Mesothelial cell of epicardium (in vitro differentiated cells): ENCODE results near the gene CYP4F2. TPM values are rescaled to one million over a fixed set of nuclear protein-coding genes. Genes with fewer than 3 reads are reported as not detected.

Experiments used
- DNase-seq, 2 experiments: peaks; one replicate each; pipeline ENCODE4 v3.0.0; 2021; ENCODE audit warnings: low spot score in 2 of 2; ENCODE audit not compliant: unreplicated experiment in 2 of 2
- H3K27ac Mint-ChIP-seq: 2 replicates; pipeline ENCODE4 v1.8.0; 2021; ENCODE audit warnings: mixed read lengths
- H3K27me3 Mint-ChIP-seq: 2 replicates; pipeline ENCODE4 v1.8.0; 2021; ENCODE audit warnings: low read depth, mixed read lengths
- H3K36me3 Mint-ChIP-seq: 2 replicates; pipeline ENCODE4 v1.8.0; 2021; ENCODE audit warnings: mixed read lengths
- H3K4me1 Mint-ChIP-seq: 2 replicates; pipeline ENCODE4 v1.8.0; 2021; ENCODE audit warnings: mixed read lengths
- H3K4me3 Mint-ChIP-seq: 2 replicates; pipeline ENCODE4 v1.8.0; 2021; ENCODE audit warnings: mild to moderate bottlenecking, moderate library complexity, mixed read lengths
- H3K9me3 Mint-ChIP-seq: 2 replicates; pipeline ENCODE4 v1.8.0; 2021; ENCODE audit warnings: mixed read lengths
- CTCF ChIP-seq: fragments of 200-600 bp; sonication (generic); IDR thresholded peaks from one replicate; pipeline ENCODE4 v1.5.0; 2021; ENCODE audit warnings: antibody characterized with exemption; ENCODE audit not compliant: unreplicated experiment
- total RNA-seq: library from RNA; stranded (reverse); gene quantifications from 3 replicates; pipeline ENCODE4 v1.2.1, GENCODE V29; 2021

Gene CYP4F2
- total RNA-seq, 1 donor from 2014 or later, result not detected

- Mint-ChIP-seq H3K4me3 (no peak overlapping the region), H3K9me3 (peaks cover 49% of the 10 kb centered on the region), H3K27ac (no peak overlapping the region), H3K27me3 (no peaks in the 10 kb centered on the region), H3K36me3 (peaks cover 2% of the 10 kb centered on the region), H3K4me1 (no peaks in the 10 kb centered on the region)
- TF ChIP-seq CTCF, result no peak
- no peak for DNase-seq
Measured at GRCh38 chr19:15828121-15828610, 69.7 kb downstream of the CYP4F2 start.

Other genes with a start within 250 kb of the CYP4F2 start
- gene CYP4F12, start 225.0 kb downstream of the CYP4F2 start, total RNA-seq, result not detected in 3 replicates
- not detected in 3 replicates for gene OR10H2, start 170.1 kb downstream of the CYP4F2 start, total RNA-seq
- not detected in 3 replicates for gene OR10H3, start 160.1 kb downstream of the CYP4F2 start, total RNA-seq
- gene OR10H5, start 110.4 kb downstream of the CYP4F2 start, total RNA-seq, result not detected in 3 replicates
- 0.04 TPM in 1 of 3 replicates, not detected in the others for gene OR10H1, start 82.4 kb downstream of the CYP4F2 start, total RNA-seq
- gene CYP4F11, start 36.5 kb upstream of the CYP4F2 start, total RNA-seq, result not detected in 3 replicates
- gene OR10H4, start 50.9 kb upstream of the CYP4F2 start, total RNA-seq, result not detected in 3 replicates
- 561 to 582 TPM (median 564 TPM) in 3 replicates for gene TPM4, start 178.4 kb upstream of the CYP4F2 start, total RNA-seq
- gene RAB8A, start 213.8 kb upstream of the CYP4F2 start, total RNA-seq, result 65.6 to 70.3 TPM (median 69.4 TPM) in 3 replicates
- 0.27 to 0.38 TPM (median 0.32 TPM) in 3 replicates for gene HSH2D, start 245.6 kb upstream of the CYP4F2 start, total RNA-seq